GM12874 (cell line): ENCODE measurements around the gene ANXA4.
A peak's percentile ranks its signal among the peaks of the same experiment; 100 is the strongest.

Experiments
- CTCF ChIP-seq: IDR thresholded peaks from 2 replicates; pipeline ENCODE4 v1.5.1; 2011; ENCODE audit warnings: low read depth, mild to moderate bottlenecking, control low read depth, low read length, moderate library complexity; ENCODE audit not compliant: insufficient read depth

Gene ANXA4

DNA sequence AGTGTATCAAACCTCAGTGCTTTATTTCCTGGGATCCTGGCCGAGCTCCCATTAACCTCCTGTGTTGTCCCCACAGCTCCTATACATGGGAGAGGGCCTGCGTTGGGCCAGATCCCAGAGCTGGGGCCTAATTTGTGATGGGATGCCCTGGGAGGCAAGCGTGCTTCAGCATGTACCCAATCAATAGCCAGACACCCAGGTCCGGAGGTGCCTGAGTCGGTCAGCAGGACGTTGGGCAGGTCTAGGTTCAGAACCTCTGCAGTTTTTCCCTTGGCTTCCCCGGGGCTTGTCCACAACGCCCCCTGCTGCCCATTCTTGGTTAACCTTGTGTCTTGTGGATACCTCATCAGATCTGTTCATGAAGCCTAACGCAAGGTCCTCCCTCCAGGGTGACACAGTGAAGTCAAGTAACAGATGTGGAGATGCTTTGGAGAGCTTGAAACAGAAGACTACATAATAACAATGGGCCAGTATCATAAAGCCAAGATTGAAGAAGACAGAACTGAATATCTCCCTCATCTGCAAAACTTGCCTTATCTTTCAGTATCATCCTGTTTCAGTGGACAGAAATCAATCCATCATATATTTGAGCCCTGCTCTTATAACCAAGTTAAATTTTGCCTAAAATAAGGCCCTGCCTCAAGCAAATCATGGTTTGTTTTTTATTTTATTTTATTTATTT lies 27.3 kb upstream of the ANXA4 start:
- peak; percentile 79 for TF ChIP-seq CTCF

- no peak for TF ChIP-seq CTCF
Measured at GRCh38 chr2:69715964-69716363, 26.0 kb upstream of the ANXA4 start.

- no peak for TF ChIP-seq CTCF
Measured at GRCh38 chr2:69716555-69717120, 25.3 kb upstream of the ANXA4 start.

GRCh38 chr2:69717186-69717585 lies 24.7 kb upstream of the ANXA4 start:
- no peak for TF ChIP-seq CTCF

DNA sequence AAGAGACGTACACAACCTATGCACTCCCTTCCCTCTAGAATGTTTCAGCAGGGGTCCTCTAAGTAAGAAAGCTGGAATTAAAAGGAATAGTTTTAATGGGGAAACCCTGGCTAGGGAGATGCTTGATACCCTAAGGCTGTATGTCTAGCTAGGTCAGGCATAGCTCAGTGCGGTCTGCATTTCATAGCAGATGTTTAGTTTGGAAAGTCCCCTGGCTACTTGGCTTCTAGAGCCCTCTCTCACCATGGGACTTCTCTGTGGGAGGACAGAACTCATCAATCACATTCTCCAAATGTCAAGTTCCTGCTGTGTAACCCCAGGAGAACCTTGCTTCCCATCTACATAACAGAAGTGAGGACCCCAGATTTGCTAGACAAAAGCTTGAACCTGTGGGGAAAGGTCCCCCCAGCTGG lies 24.1 kb upstream of the ANXA4 start:
- TF ChIP-seq CTCF = no peak

- no peak for TF ChIP-seq CTCF
Measured at GRCh38 chr2:69718338-69718965, 23.5 kb upstream of the ANXA4 start.

GRCh38 chr2:69720404-69720803 lies 21.5 kb upstream of the ANXA4 start:
- TF ChIP-seq CTCF = peak; percentile 38
